Fibroblast of pulmonary artery (primary cell): ENCODE data around the gene FKBP1B.
"Not testable (repeated sequence)": the region's sequence is repeated elsewhere in the genome, so short reads cannot be mapped to it uniquely, and the experiment has no call there.

Experiments used
- DNase-seq: peaks from one replicate; pipeline ENCODE4 v3.0.0-alpha.2; 2010; ENCODE audit warnings: low read depth
- H3K4me3 ChIP-seq: replicated peaks from 2 replicates; pipeline ENCODE4 v1.5.1; 2011; ENCODE audit warnings: low read depth, mild to moderate bottlenecking, control low read depth, low read length, moderate library complexity
- TF ChIP-seq, protein P1 (sequence below): IDR thresholded peaks from 2 replicates; pipeline ENCODE4 v1.5.1; 2011; ENCODE audit warnings: mild to moderate bottlenecking, control low read depth, low read length, inconsistent platforms; ENCODE audit errors: missing control alignments

The FKBP1B gene

GRCh38 chr2:24105816-24106215 lies 56.3 kb downstream of the FKBP1B start:
- TF ChIP-seq, protein P1, sequence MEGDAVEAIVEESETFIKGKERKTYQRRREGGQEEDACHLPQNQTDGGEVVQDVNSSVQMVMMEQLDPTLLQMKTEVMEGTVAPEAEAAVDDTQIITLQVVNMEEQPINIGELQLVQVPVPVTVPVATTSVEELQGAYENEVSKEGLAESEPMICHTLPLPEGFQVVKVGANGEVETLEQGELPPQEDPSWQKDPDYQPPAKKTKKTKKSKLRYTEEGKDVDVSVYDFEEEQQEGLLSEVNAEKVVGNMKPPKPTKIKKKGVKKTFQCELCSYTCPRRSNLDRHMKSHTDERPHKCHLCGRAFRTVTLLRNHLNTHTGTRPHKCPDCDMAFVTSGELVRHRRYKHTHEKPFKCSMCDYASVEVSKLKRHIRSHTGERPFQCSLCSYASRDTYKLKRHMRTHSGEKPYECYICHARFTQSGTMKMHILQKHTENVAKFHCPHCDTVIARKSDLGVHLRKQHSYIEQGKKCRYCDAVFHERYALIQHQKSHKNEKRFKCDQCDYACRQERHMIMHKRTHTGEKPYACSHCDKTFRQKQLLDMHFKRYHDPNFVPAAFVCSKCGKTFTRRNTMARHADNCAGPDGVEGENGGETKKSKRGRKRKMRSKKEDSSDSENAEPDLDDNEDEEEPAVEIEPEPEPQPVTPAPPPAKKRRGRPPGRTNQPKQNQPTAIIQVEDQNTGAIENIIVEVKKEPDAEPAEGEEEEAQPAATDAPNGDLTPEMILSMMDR = no peak
- DNase-seq = peak; percentile 54
- no peak overlapping the region for H3K4me3 ChIP-seq

DNA sequence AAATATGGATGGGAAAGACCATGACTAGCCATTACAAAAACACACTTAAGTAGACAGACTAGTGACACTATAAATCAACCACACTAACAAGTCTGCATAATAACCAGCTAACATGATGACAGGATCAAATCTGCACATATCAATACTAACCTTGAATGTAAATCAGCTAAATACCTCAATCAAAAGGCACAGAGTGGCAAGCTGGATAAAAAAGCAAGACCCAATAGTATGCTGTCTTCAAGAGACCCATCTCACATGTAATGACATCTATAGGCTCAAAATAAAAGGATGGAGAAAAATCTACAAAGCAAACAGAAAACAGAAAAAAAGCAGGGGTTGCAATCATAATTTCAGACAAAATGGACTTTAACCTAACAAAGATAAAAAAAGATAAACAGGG lies 57.2 kb downstream of the FKBP1B start:
- DNase-seq = no peak
- H3K4me3 ChIP-seq = no peak overlapping the region
- TF ChIP-seq, protein P1 = no peak

DNA sequence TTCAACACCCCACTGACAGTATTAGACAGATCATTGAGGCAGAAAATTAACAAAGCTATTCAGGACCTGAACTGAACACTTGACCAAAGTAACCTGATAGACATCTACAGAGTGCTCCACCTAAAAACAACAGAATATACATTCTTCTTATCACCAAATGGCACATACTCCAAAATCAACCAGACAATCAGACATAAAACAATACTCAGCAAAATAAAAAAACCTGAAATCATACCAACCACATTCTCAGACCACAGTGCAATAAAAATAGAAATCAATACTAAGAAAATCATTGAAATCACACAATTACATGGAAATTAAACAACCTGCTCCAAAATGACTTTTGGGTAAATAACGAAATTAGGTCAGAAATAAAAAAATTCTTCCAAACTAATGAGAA lies 57.8 kb downstream of the FKBP1B start:
- TF ChIP-seq, protein P1 = no peak

DNA sequence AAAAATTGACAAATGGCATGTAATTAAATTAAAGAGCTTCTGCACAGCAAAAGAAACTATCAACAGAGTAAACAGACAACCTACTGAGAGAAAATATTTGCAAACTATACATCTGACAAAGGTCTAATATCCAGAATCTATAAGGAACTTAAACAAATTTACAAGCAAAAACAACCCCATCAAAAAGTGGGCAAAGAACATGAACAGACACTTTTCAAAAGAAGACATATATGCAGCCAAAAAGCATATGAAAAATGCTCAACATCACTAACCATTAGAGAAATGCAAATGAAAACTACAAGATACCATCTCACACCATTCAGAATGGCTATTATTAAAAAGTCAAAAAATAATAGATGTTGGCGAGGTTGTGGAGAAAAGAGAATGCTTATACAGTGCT lies 59.9 kb downstream of the FKBP1B start:
- DNase-seq, H3K4me3 ChIP-seq: not testable (repeated sequence)

More for the DNA sequence above, 57.8 kb downstream of the FKBP1B start:
- DNase-seq = no peak
- H3K4me3 ChIP-seq = no peak overlapping the region

GRCh38 chr2:24110660-24111303 lies 61.2 kb downstream of the FKBP1B start:
- no peak overlapping the region for H3K4me3 ChIP-seq
- TF ChIP-seq, protein P1 = no peak
- DNase-seq = no peak

- TF ChIP-seq, protein P1 = no peak
- no peak overlapping the region for H3K4me3 ChIP-seq
- DNase-seq = no peak
These were observed 61.9 kb downstream of the FKBP1B start for GRCh38 chr2:24111407-24111901.
